ENCODE measurements around the gene RBBP8NL. TPM values are rescaled to one million over a fixed set of nuclear protein-coding genes. Genes with fewer than 3 reads are reported as not detected.

The RBBP8NL gene, protein sequence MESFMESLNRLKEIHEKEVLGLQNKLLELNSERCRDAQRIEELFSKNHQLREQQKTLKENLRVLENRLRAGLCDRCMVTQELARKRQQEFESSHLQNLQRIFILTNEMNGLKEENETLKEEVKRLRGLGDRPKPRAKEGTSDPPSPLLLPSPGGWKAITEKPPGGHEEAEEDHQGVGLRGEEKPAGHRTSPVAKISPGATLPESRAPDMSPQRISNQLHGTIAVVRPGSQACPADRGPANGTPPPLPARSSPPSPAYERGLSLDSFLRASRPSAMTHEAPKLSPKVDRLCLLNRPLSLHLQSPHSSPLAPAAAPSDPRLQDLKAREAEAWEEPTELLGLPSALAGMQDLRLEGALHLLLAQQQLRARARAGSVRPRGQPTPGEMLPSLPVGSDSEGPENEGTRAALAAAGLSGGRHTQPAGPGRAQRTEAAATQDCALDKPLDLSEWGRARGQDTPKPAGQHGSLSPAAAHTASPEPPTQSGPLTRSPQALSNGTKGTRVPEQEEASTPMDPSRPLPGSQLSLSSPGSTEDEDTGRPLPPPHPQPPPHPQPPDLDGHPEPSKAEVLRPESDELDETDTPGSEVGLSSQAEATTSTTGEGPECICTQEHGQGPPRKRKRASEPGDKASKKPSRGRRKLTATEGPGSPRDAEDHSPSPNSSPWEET
- total RNA-seq, result not detected
- long read RNA-seq, result 0 reads

DNA sequence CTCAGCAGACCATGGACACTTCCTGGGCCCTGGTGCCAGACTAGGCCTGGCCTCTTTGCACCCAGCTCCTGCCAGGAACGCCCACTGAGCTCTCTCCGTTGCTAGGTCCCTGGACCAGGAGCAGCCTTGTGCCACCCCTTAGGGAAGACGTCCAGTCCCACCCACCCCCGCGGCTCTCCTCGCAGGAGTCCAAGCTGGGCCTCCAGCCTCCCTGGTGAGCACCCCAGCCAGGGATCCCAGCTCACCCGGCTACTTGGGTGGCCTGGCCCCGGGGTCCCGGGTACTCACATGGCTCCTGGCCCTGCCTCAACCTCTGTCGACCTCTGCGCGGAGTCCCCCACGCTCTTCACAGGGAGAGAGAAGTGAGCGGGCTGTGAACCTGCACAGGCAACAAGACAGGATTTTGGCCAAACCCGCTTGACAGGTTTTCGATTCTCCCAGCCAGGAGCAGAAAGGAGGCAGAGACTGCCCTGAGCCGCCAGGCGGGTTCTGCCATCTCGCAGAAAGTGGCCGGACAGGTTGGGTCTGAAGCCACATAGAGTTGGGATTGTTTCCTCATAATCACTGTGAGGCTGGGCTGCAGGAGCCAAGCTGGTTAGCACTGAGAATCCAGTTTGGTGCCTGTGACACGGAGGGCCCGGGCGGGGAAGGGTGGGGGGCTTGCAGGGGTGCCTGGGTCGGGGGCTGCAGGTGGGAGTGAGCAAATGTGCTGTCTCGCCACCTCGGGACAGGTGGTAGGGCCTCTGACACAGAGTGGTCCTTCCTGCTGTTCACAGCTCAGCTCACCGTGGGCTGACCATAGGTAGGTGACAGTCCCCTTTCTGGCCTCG is at the start of gene RBBP8NL:
RBBP8NL (minus strand) TSS at position 368 of the 830 bp plus-strand sequence. CDS start 7,892 bp downstream, outside the sequence.
- 59% methylated on average over 10 of the region's 28 CpGs for WGBS (ENCODE audit: insufficient coverage, low coverage, low lambda C conversion rate, missing lambda C conversion rate)
- Histone ChIP-seq H3K27ac (no peak within 1 kb of the TSS), H3K4me1 (no peaks in the 10 kb centered on the region), H3K27me3 (no peaks in the 10 kb centered on the region), H3K9me3 (no peaks in the 10 kb centered on the region), H3K4me3 (no peak within 1 kb of the TSS), H3K36me3 (no peaks in the 10 kb centered on the region)
- DNase-seq, result no peak
- TF ChIP-seq CTCF (IDR thresholded peaks at IDR 0.05) (no peak), POLR2A (IDR thresholded peaks at IDR 0.05) (no peak)
- ATAC-seq, result peak in 1 of 4 donors; percentile 33
- intact Hi-C loops (cut with DNase I), result no loop called here

DNA sequence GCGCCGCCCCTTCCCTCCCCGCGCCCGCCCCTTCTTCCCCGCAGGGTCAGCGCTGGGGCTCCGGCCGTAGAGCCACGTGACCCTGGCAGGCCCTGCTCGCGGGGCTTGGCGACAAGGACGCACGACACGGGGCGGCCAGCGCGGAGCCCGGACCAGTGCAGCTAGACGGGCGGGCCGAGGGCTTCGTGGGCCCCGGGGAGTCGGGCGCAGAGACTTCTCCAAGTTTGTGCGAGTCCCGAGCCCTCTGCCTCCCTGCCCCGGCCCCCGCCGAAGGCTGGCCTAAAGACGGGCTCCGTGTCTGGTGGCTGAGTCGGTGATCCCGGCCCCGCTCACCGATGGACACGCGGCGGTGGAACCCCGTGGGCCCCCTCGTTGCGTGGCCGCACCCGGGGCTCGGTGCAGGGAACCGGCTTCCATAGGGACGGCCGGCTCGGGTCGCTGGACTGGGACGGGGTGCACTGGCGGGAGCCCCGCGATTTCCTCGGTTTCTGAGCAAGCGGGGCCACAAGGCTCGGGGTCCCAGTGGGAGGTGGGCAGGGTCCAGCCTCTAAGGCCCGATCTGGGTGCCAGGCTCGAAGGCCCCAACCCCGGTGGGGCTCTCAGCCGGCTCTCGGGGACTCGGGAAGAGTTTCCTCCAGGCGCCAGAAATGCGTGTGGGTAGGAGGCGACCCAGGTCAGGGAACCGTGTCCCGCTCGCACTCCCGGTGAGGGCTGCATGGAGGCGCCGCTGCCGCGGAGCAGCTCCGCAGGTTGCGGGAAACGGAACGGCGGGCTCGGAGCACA is 48.9 kb upstream of the RBBP8NL start:
- Histone ChIP-seq H3K9me3 (no peaks in the 10 kb centered on the region), H3K36me3 (no peaks in the 10 kb centered on the region), H3K4me1 (no peaks in the 10 kb centered on the region), H3K4me3 (peak overlapping the region in 2 of 3 donors; percentile 6 to 24), H3K27me3 (peaks cover 0 to 21% of the 10 kb centered on the region in 2 donors), H3K27ac (no peak overlapping the region)
- TF ChIP-seq POLR2A (IDR thresholded peaks at IDR 0.05), result no peak
- no peak for TF ChIP-seq CTCF (IDR thresholded peaks at IDR 0.05)
- ATAC-seq (peak; percentile 41 to 53 (median 46)), DNase-seq (no peak)
- 3% methylated on average over 21 of the region's 82 CpGs for WGBS (ENCODE audit: insufficient coverage, low coverage, low lambda C conversion rate, missing lambda C conversion rate)
- intact Hi-C loops (cut with DNase I), result no loop called here

GRCh38 chr20:62475772-62476055 is 48.4 kb upstream of the RBBP8NL start, which contains the start of gene GATA5:
Gene GATA5 (minus strand): TSS chr20:62475995. CDS start chr20:62475521, 474 bp downstream.
- no peaks in the 10 kb centered on the region for H3K9me3 ChIP-seq
- DNase-seq (no peak), ATAC-seq (no peak)
- H3K36me3 ChIP-seq, result no peaks in the 10 kb centered on the region
- no peaks in the 10 kb centered on the region for H3K4me1 ChIP-seq
- no peak within 1 kb of the TSS for H3K27ac ChIP-seq
- H3K27me3 ChIP-seq, result peaks cover 0 to 21% of the 10 kb centered on the region in 2 donors
- intact Hi-C loops (cut with DNase I), result no loop called here
- H3K4me3 ChIP-seq, result peak within 1 kb of the TSS; percentile 18 to 26 (median 24)
- WGBS (ENCODE audit: insufficient coverage, low coverage, low lambda C conversion rate, missing lambda C conversion rate), result 0% methylated on average over 1 of the region's 37 CpGs
- TF ChIP-seq CTCF (IDR thresholded peaks at IDR 0.05), result no peak
- TF ChIP-seq POLR2A (IDR thresholded peaks at IDR 0.05), result no peak
